GM19239 (cell line): ENCODE data around the gene GGACT.
A peak's percentile ranks its signal among the peaks of the same experiment; 100 is the strongest.

Experiments
- DNase-seq: peaks from one replicate; pipeline ENCODE4 v3.0.0; 2011; ENCODE audit warnings: low spot score; ENCODE audit not compliant: insufficient read length
- FAIRE-seq: peaks from 2 replicates; lab custom pipeline; 2011; peaks lifted over from hg19 to GRCh38; lab: Jason Lieb, UNC

The GGACT gene

GRCh38 chr13:100518394-100519062, 70.1 kb downstream of the GGACT start:
- DNase-seq (no peak), FAIRE-seq (no peak)

- no peak for DNase-seq
- FAIRE-seq: no peak
These were observed 70.9 kb downstream of the GGACT start for GRCh38 chr13:100517728-100518127.

- DNase-seq (no peak), FAIRE-seq (no peak)
These were observed 71.5 kb downstream of the GGACT start for GRCh38 chr13:100517135-100517534.

GRCh38 chr13:100515410-100515800, 73.2 kb downstream of the GGACT start:
- FAIRE-seq: no peak
- no peak for DNase-seq

GRCh38 chr13:100514788-100515409, 73.7 kb downstream of the GGACT start:
- peak; percentile 85 for FAIRE-seq

GRCh38 chr13:100513987-100514670, 74.5 kb downstream of the GGACT start:
- FAIRE-seq: no peak
- no peak for DNase-seq

More at GRCh38 chr13:100514788-100515409, 73.7 kb downstream of the GGACT start:
- peak; percentile 81 for DNase-seq

- FAIRE-seq (no peak), DNase-seq (no peak)
These were observed 75.4 kb downstream of the GGACT start for GRCh38 chr13:100513171-100513570.

GRCh38 chr13:100512422-100512821, 76.2 kb downstream of the GGACT start:
- FAIRE-seq (no peak), DNase-seq (no peak)

GRCh38 chr13:100511466-100511865, 77.1 kb downstream of the GGACT start:
- DNase-seq: no peak
- no peak for FAIRE-seq

- no peak for DNase-seq
- FAIRE-seq: no peak
These were observed 78.2 kb downstream of the GGACT start for GRCh38 chr13:100510208-100510957.

- FAIRE-seq (no peak), DNase-seq (no peak)
These were observed 79.6 kb downstream of the GGACT start for GRCh38 chr13:100508996-100509395.

- DNase-seq: no peak
- FAIRE-seq: no peak
These were observed 80.1 kb downstream of the GGACT start for GRCh38 chr13:100508455-100508854.

GRCh38 chr13:100506600-100507422, 81.8 kb downstream of the GGACT start:
- FAIRE-seq: no peak
- DNase-seq: no peak

GRCh38 chr13:100506154-100506553, 82.4 kb downstream of the GGACT start:
- no peak for DNase-seq
- no peak for FAIRE-seq

GRCh38 chr13:100503622-100504021, 85.0 kb downstream of the GGACT start:
- FAIRE-seq (no peak), DNase-seq (no peak)

GRCh38 chr13:100502446-100502845, 86.1 kb downstream of the GGACT start:
- FAIRE-seq: no peak
- DNase-seq: no peak

- no peak for DNase-seq
- FAIRE-seq: no peak
These were observed 91.2 kb downstream of the GGACT start for GRCh38 chr13:100497389-100497788.

- FAIRE-seq (no peak), DNase-seq (no peak)
These were observed 93.1 kb downstream of the GGACT start for GRCh38 chr13:100495455-100495854.

GRCh38 chr13:100493418-100493817, 95.2 kb downstream of the GGACT start:
- FAIRE-seq: no peak
- no peak for DNase-seq
